Measurements from ENCODE around the gene CADPS.

DNA sequence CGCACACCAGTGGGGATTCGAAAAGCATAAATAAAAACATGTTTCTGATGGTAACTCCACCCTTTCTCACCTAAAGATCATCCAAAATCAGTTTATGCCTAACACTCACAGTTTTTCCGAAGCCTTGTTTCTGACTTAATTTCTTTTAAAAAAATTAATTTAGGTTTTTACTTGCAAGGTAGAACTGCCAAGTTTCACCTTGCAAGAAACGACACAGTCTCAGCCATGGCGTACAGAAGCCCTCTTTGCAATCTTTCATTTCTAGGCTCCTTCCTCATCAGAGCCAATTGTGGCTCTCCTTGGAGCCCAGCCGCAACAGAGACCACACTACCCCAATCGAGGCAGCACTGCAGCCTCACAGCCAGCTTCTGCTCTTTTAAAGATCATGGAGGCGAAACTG, 470.9 kb downstream of the CADPS start:
- TF ChIP-seq CTCF (conservative IDR thresholded peaks at IDR 0.05; ENCODE audit: low read depth, low read length) (no peak), RAD21 (IDR thresholded peaks at IDR 0.05; ENCODE audit: low read length) (no peak), POLR2A (IDR thresholded peaks at IDR 0.05; ENCODE audit: low read depth, low read length) (no peak), BHLHE40 (IDR thresholded peaks at IDR 0.05; ENCODE audit: low read depth, low read length) (no peak), USF2 (IDR thresholded peaks at IDR 0.05; ENCODE audit: low read depth, low read length) (no peak), MXI1 (IDR thresholded peaks at IDR 0.05; ENCODE audit: borderline replicate concordance, low read depth, low read length) (no peak), CHD1 (IDR thresholded peaks at IDR 0.05; ENCODE audit: low read depth, low read length) (no peak), MAFK (IDR thresholded peaks at IDR 0.05; ENCODE audit: low read depth, low read length) (no peak), MAZ (IDR thresholded peaks at IDR 0.05; ENCODE audit: borderline replicate concordance, low read depth, low read length) (no peak)
